ENCODE results near the gene NID1. TPM values are rescaled to one million over a fixed set of nuclear protein-coding genes. Genes with fewer than 3 reads are reported as not detected.

The NID1 gene, protein sequence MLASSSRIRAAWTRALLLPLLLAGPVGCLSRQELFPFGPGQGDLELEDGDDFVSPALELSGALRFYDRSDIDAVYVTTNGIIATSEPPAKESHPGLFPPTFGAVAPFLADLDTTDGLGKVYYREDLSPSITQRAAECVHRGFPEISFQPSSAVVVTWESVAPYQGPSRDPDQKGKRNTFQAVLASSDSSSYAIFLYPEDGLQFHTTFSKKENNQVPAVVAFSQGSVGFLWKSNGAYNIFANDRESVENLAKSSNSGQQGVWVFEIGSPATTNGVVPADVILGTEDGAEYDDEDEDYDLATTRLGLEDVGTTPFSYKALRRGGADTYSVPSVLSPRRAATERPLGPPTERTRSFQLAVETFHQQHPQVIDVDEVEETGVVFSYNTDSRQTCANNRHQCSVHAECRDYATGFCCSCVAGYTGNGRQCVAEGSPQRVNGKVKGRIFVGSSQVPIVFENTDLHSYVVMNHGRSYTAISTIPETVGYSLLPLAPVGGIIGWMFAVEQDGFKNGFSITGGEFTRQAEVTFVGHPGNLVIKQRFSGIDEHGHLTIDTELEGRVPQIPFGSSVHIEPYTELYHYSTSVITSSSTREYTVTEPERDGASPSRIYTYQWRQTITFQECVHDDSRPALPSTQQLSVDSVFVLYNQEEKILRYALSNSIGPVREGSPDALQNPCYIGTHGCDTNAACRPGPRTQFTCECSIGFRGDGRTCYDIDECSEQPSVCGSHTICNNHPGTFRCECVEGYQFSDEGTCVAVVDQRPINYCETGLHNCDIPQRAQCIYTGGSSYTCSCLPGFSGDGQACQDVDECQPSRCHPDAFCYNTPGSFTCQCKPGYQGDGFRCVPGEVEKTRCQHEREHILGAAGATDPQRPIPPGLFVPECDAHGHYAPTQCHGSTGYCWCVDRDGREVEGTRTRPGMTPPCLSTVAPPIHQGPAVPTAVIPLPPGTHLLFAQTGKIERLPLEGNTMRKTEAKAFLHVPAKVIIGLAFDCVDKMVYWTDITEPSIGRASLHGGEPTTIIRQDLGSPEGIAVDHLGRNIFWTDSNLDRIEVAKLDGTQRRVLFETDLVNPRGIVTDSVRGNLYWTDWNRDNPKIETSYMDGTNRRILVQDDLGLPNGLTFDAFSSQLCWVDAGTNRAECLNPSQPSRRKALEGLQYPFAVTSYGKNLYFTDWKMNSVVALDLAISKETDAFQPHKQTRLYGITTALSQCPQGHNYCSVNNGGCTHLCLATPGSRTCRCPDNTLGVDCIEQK
- 675 and 721 TPM in 2 replicates for total RNA-seq

DNA sequence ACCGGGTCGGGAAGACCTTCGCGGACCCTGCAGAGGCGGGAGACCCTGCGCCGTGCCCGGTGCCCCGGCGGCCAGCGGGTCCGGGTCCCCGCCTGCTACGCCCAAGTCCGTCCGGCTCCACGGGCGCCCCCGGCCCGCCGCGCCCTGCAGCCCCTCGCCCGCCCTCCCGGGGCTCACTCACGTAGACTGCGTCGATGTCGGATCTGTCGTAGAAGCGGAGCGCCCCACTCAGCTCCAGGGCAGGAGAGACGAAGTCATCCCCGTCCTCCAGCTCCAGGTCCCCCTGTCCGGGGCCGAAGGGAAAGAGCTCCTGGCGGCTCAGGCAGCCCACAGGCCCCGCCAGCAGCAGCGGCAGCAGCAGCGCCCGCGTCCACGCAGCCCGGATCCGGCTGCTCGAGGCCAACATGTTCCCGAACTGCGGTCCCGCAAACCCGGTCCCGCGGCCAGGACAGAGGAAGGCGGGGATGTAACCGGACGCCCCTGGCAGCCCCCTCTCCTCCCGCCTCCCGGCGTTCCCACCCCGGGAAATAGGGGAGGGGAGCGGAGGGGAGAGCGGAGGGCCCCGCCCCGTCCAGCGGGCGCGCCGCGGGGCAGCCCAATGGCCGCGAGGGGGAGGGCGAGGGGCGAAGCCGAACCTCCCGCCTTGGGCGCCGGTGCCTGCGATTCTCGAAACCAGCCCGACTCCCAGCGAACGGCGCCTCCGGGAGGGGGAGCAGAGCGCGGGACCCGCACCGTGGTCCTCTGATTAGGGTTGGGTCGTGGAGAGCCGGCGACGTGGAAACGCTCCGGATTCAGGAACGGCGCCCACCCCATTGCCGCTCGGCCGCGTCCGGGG, at the start of gene NID1:
TSS of gene NID1 (minus strand) at position 417 of the 835 bp plus-strand sequence. CDS start at position 406, 11 bp downstream.

Other genes with a start within 250 kb of the NID1 start
- gene LYST, start 198.2 kb downstream of the NID1 start, total RNA-seq, result 14.5 and 16.4 TPM in 2 replicates
- gene GPR137B, start 77.4 kb upstream of the NID1 start, total RNA-seq, result 12.4 and 12.5 TPM in 2 replicates
- 3.5 and 3.9 TPM in 2 replicates for gene ERO1B, start 216.9 kb upstream of the NID1 start, total RNA-seq